NOMO-1 treated with DMSO at 0.1 percent for 48 hours (cell line): ENCODE results near the gene GID8.
"Not testable (repeated sequence)": the region's sequence is repeated elsewhere in the genome, so short reads cannot be mapped to it uniquely, and the experiment has no call there.

ENCODE experiments used
- DNase-seq: peaks from one replicate; lab custom pipeline; 2025; ENCODE audit not compliant: unreplicated experiment; lab: John Stamatoyannopoulos, UW

Gene GID8

GRCh38 chr20:62956387-62957135, 18.6 kb downstream of the GID8 start:
- no peak for DNase-seq

- no peak for DNase-seq
These were observed 19.5 kb downstream of the GID8 start for GRCh38 chr20:62957136-62958117.

- DNase-seq = no peak
These were observed 20.6 kb downstream of the GID8 start for GRCh38 chr20:62958388-62959100.

GRCh38 chr20:62959101-62959971, 21.4 kb downstream of the GID8 start:
- DNase-seq = no peak

GRCh38 chr20:62959998-62960436, 22.1 kb downstream of the GID8 start:
- no peak for DNase-seq

GRCh38 chr20:62960446-62961309, 22.7 kb downstream of the GID8 start:
- DNase-seq = not testable (repeated sequence)

GRCh38 chr20:62961310-62961783, 23.4 kb downstream of the GID8 start:
- DNase-seq = no peak

- no peak for DNase-seq
These were observed 23.9 kb downstream of the GID8 start for GRCh38 chr20:62961799-62962198.

GRCh38 chr20:62962221-62962879, 24.4 kb downstream of the GID8 start:
- DNase-seq = no peak

- DNase-seq = no peak
These were observed 25.1 kb downstream of the GID8 start for GRCh38 chr20:62962891-62963613.

- DNase-seq = no peak
These were observed 25.9 kb downstream of the GID8 start for GRCh38 chr20:62963614-62964397.

- no peak for DNase-seq
These were observed 26.8 kb downstream of the GID8 start for GRCh38 chr20:62964700-62965099.

- DNase-seq = no peak
These were observed 27.4 kb downstream of the GID8 start for GRCh38 chr20:62965363-62965771.

GRCh38 chr20:62966212-62967148, 28.5 kb downstream of the GID8 start:
- DNase-seq = no peak

GRCh38 chr20:62967149-62967501, 29.2 kb downstream of the GID8 start:
- no peak for DNase-seq

- no peak for DNase-seq
These were observed 29.8 kb downstream of the GID8 start for GRCh38 chr20:62967628-62968351.
